IgD-negative memory B cell (primary cell): ENCODE results near the gene SYPL1. TPM values are rescaled to one million over a fixed set of nuclear protein-coding genes. Genes with fewer than 3 reads are reported as not detected.
A peak's percentile ranks its signal among the peaks of the same experiment; 100 is the strongest.

Source experiments
- H3K27ac Mint-ChIP-seq, 3 donors: one replicate each; pipeline ENCODE4 v1.8.0; 2020 to 2022; ENCODE audit warnings: mild to moderate bottlenecking in 3 of 3, mixed read lengths in 3 of 3, moderate library complexity in 1 of 3
- H3K27me3 Mint-ChIP-seq: one replicate; pipeline ENCODE4 v1.8.0; 2021; ENCODE audit warnings: mixed read lengths
- H3K36me3 Mint-ChIP-seq: one replicate; pipeline ENCODE4 v1.8.0; 2020; ENCODE audit warnings: mild to moderate bottlenecking, mixed read lengths
- H3K4me1 Mint-ChIP-seq, 3 donors: one replicate each; pipeline ENCODE4 v1.8.0; 2020 to 2022; ENCODE audit warnings: mixed read lengths in 3 of 3, mild to moderate bottlenecking in 1 of 3
- H3K4me3 Mint-ChIP-seq, 4 donors: one replicate each; pipeline ENCODE4 v1.8.0; 2020 to 2022; ENCODE audit warnings: mild to moderate bottlenecking in 4 of 4, mixed read lengths in 4 of 4, moderate library complexity in 3 of 4
- H3K9me3 Mint-ChIP-seq, 3 donors: one replicate each; pipeline ENCODE4 v1.8.0; 2020 to 2021; ENCODE audit warnings: mixed read lengths in 3 of 3, mild to moderate bottlenecking in 1 of 3
- polyA plus RNA-seq: library from polyadenylated mRNA; unstranded; fragments of 300-500 nt; fragmentation: Illumina TruSeq; gene quantifications from one replicate; pipeline ENCODE4 v1.2.3, GENCODE V29; 2021

Gene SYPL1
- polyA plus RNA-seq, 1 donor from 2014 or later = 200 TPM

GRCh38 chr7:106050002-106050745 lies 61.9 kb downstream of the SYPL1 start:
- H3K9me3 Mint-ChIP-seq = no peaks in the 10 kb centered on the region
- H3K27me3 Mint-ChIP-seq = peaks cover 2% of the 10 kb centered on the region
- H3K36me3 Mint-ChIP-seq = peaks cover 3% of the 10 kb centered on the region
- no peak overlapping the region for H3K4me3 Mint-ChIP-seq
- H3K4me1 Mint-ChIP-seq = peaks cover 7 to 16% (median 16%) of the 10 kb centered on the region in 3 donors
- no peak overlapping the region for H3K27ac Mint-ChIP-seq

GRCh38 chr7:106049139-106049752 lies 62.9 kb downstream of the SYPL1 start:
- Mint-ChIP-seq H3K4me1 (peaks cover 7 to 16% (median 12%) of the 10 kb centered on the region in 3 donors), H3K4me3 (peak overlapping the region in 3 of 4 donors; percentile 2 to 84 (median 64)), H3K36me3 (peaks cover 3% of the 10 kb centered on the region), H3K27me3 (peaks cover 2% of the 10 kb centered on the region), H3K9me3 (no peaks in the 10 kb centered on the region), H3K27ac (peak overlapping the region in 2 of 3 donors; percentile 10 to 76)

- peaks cover 7 to 14% (median 12%) of the 10 kb centered on the region in 3 donors for H3K4me1 Mint-ChIP-seq
- H3K27me3 Mint-ChIP-seq = peaks cover 2% of the 10 kb centered on the region
- no peaks in the 10 kb centered on the region for H3K9me3 Mint-ChIP-seq
- no peak overlapping the region for H3K4me3 Mint-ChIP-seq
- peaks cover 3% of the 10 kb centered on the region for H3K36me3 Mint-ChIP-seq
- H3K27ac Mint-ChIP-seq = peak overlapping the region in 1 of 3 donors; percentile 35
Observed at GRCh38 chr7:106048706-106049020, 63.4 kb downstream of the SYPL1 start.

- H3K27ac Mint-ChIP-seq = peak overlapping the region in 1 of 3 donors; percentile 35
Observed at GRCh38 chr7:106047818-106048705, 64.0 kb downstream of the SYPL1 start.

GRCh38 chr7:106047184-106047583 lies 64.9 kb downstream of the SYPL1 start:
- Mint-ChIP-seq H3K27me3 (peaks cover 2% of the 10 kb centered on the region), H3K36me3 (peaks cover 2% of the 10 kb centered on the region), H3K27ac (no peak overlapping the region), H3K4me3 (no peak overlapping the region), H3K9me3 (no peaks in the 10 kb centered on the region), H3K4me1 (peaks cover 11 to 17% (median 12%) of the 10 kb centered on the region in 3 donors)

More at GRCh38 chr7:106047818-106048705, 64.0 kb downstream of the SYPL1 start:
- Mint-ChIP-seq H3K9me3 (no peaks in the 10 kb centered on the region), H3K27me3 (peaks cover 2% of the 10 kb centered on the region), H3K36me3 (peaks cover 2% of the 10 kb centered on the region), H3K4me1 (peaks cover 7 to 13% (median 10%) of the 10 kb centered on the region in 3 donors), H3K4me3 (no peak overlapping the region)

GRCh38 chr7:106045586-106045985 lies 66.5 kb downstream of the SYPL1 start:
- Mint-ChIP-seq H3K36me3 (no peaks in the 10 kb centered on the region), H3K9me3 (no peaks in the 10 kb centered on the region), H3K27me3 (peaks cover 2% of the 10 kb centered on the region), H3K4me3 (no peak overlapping the region), H3K4me1 (peaks cover 11 to 14% (median 12%) of the 10 kb centered on the region in 3 donors), H3K27ac (no peak overlapping the region)

GRCh38 chr7:106045139-106045538 lies 67.0 kb downstream of the SYPL1 start:
- H3K36me3 Mint-ChIP-seq = no peaks in the 10 kb centered on the region
- H3K4me3 Mint-ChIP-seq = no peak overlapping the region
- H3K27ac Mint-ChIP-seq = no peak overlapping the region
- peaks cover 2% of the 10 kb centered on the region for H3K27me3 Mint-ChIP-seq
- peaks cover 11 to 14% (median 12%) of the 10 kb centered on the region in 3 donors for H3K4me1 Mint-ChIP-seq
- H3K9me3 Mint-ChIP-seq = no peaks in the 10 kb centered on the region

- H3K9me3 Mint-ChIP-seq = no peaks in the 10 kb centered on the region
- no peaks in the 10 kb centered on the region for H3K27me3 Mint-ChIP-seq
- H3K36me3 Mint-ChIP-seq = peaks cover 2% of the 10 kb centered on the region
- H3K27ac Mint-ChIP-seq = peak overlapping the region in 1 of 3 donors; percentile 85
- peaks cover 4 to 5% (median 5%) of the 10 kb centered on the region in 3 donors for H3K4me1 Mint-ChIP-seq
- H3K4me3 Mint-ChIP-seq = no peak overlapping the region
Observed at GRCh38 chr7:106042196-106042611, 69.9 kb downstream of the SYPL1 start.

GRCh38 chr7:106041140-106041717 lies 70.9 kb downstream of the SYPL1 start:
- no peaks in the 10 kb centered on the region for H3K9me3 Mint-ChIP-seq
- H3K4me3 Mint-ChIP-seq = no peak overlapping the region
- H3K27me3 Mint-ChIP-seq = no peaks in the 10 kb centered on the region
- peaks cover 4 to 5% (median 5%) of the 10 kb centered on the region in 3 donors for H3K4me1 Mint-ChIP-seq
- no peak overlapping the region for H3K27ac Mint-ChIP-seq
- H3K36me3 Mint-ChIP-seq = peaks cover 2% of the 10 kb centered on the region

Other genes with a start within 250 kb of the SYPL1 start
- 17.8 TPM for gene ATXN7L1, start 235.7 kb downstream of the SYPL1 start, polyA plus RNA-seq
- 0.36 TPM for gene CDHR3, start 149.0 kb downstream of the SYPL1 start, polyA plus RNA-seq
- 19.4 TPM for gene NAMPT, start 172.7 kb upstream of the SYPL1 start, polyA plus RNA-seq